ENCODE results near the gene DISC1. TPM values are rescaled to one million over a fixed set of nuclear protein-coding genes. Genes with fewer than 3 reads are reported as not detected.

DISC1 gene
- polyA plus RNA-seq, 1 donor from 2014 or later: 0.84 TPM

DNA sequence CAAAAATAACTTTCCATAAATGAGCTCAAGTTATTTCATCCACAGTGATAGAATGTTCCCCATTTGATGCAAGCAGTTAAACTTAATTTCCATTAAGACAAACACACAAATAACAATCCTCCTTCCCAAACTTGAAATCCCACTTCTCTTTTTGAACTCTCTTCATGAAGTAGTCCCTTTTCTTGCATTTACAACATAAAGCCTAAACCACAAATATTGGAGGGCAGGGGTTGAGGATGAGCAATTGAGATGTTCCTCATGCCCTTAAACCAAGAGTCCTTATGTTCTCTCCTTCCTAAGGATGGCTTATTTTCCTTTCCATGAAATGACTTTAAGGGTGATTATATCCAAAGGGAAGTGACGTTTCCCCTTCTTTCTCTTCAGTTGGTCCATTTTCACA, 228.8 kb downstream of the DISC1 start:
- no peaks in the 10 kb centered on the region for H4K20me1 ChIP-seq (ENCODE audit: insufficient read depth)
- H3K9me2 ChIP-seq (ENCODE audit: insufficient read depth, low read length): no peaks in the 10 kb centered on the region
- H3K36me3 ChIP-seq (ENCODE audit: insufficient read depth, low read length): no peaks in the 10 kb centered on the region
- no peak overlapping the region for H3K9ac ChIP-seq (ENCODE audit: low read length)
- no peaks in the 10 kb centered on the region for H3K27me3 ChIP-seq (ENCODE audit: insufficient read depth, low read depth, low read length)
- no peaks in the 10 kb centered on the region for H3F3A ChIP-seq (ENCODE audit: insufficient read depth, low read length, poor library complexity, severe bottlenecking)
- H3K4me3 ChIP-seq (ENCODE audit: low read length): no peak overlapping the region
- H3K4me2 ChIP-seq (ENCODE audit: low read length): no peak overlapping the region
- no peak overlapping the region for H3K27ac ChIP-seq (ENCODE audit: low read length)
- no peak overlapping the region for H2AFZ ChIP-seq (ENCODE audit: low read depth, low read length)
- H3K79me2 ChIP-seq (replicated peaks; ENCODE audit: insufficient read depth, low read length): no peaks in the 10 kb centered on the region
- TF ChIP-seq RAD21 (conservative IDR thresholded peaks at IDR 0.05): no peak
- no peak for TF ChIP-seq EZH2 (IDR thresholded peaks at IDR 0.05; ENCODE audit: borderline replicate concordance, insufficient read depth, low read length, poor library complexity, severe bottlenecking)
- TF ChIP-seq TAF1 (IDR thresholded peaks at IDR 0.05; ENCODE audit: low read depth): no peak
- no peak for TF ChIP-seq REST (IDR thresholded peaks at IDR 0.05; ENCODE audit: borderline replicate concordance)
- no peak for TF ChIP-seq CTCF (IDR thresholded peaks at IDR 0.05; ENCODE audit: poor library complexity, severe bottlenecking)
- TF ChIP-seq SMC3 (conservative IDR thresholded peaks at IDR 0.05; ENCODE audit: poor library complexity): no peak
- TF ChIP-seq MXI1 (conservative IDR thresholded peaks at IDR 0.05; ENCODE audit: poor library complexity, severe bottlenecking): no peak
- no peak for TF ChIP-seq EP300 (conservative IDR thresholded peaks at IDR 0.05; ENCODE audit: poor library complexity, severe bottlenecking)
- no peak for TF ChIP-seq POLR2AphosphoS5 (IDR thresholded peaks at IDR 0.05)
- no peaks in the 10 kb centered on the region for H3K9me3 ChIP-seq (ENCODE audit: low read length)

GRCh38 chr1:231855926-231856325, 229.3 kb downstream of the DISC1 start:
- H3K9ac ChIP-seq (ENCODE audit: low read length): no peak overlapping the region
- H3K4me3 ChIP-seq (ENCODE audit: low read length): no peak overlapping the region
- no peaks in the 10 kb centered on the region for H3K36me3 ChIP-seq (ENCODE audit: insufficient read depth, low read length)
- no peaks in the 10 kb centered on the region for H3K79me2 ChIP-seq (replicated peaks; ENCODE audit: insufficient read depth, low read length)
- no peaks in the 10 kb centered on the region for H4K20me1 ChIP-seq (ENCODE audit: insufficient read depth)
- no peaks in the 10 kb centered on the region for H3K9me2 ChIP-seq (ENCODE audit: insufficient read depth, low read length)
- no peak for TF ChIP-seq TAF1 (IDR thresholded peaks at IDR 0.05; ENCODE audit: low read depth)
- no peak for TF ChIP-seq RAD21 (conservative IDR thresholded peaks at IDR 0.05)
- no peak for TF ChIP-seq EZH2 (IDR thresholded peaks at IDR 0.05; ENCODE audit: borderline replicate concordance, insufficient read depth, low read length, poor library complexity, severe bottlenecking)
- TF ChIP-seq POLR2AphosphoS5 (IDR thresholded peaks at IDR 0.05): no peak
- no peak for TF ChIP-seq REST (IDR thresholded peaks at IDR 0.05; ENCODE audit: borderline replicate concordance)
- no peak for TF ChIP-seq CTCF (IDR thresholded peaks at IDR 0.05; ENCODE audit: poor library complexity, severe bottlenecking)
- TF ChIP-seq EP300 (conservative IDR thresholded peaks at IDR 0.05; ENCODE audit: poor library complexity, severe bottlenecking): no peak
- TF ChIP-seq MXI1 (conservative IDR thresholded peaks at IDR 0.05; ENCODE audit: poor library complexity, severe bottlenecking): no peak
- no peak for TF ChIP-seq SMC3 (conservative IDR thresholded peaks at IDR 0.05; ENCODE audit: poor library complexity)
- H3K9me3 ChIP-seq (ENCODE audit: low read length): no peaks in the 10 kb centered on the region
- no peak overlapping the region for H3K4me2 ChIP-seq (ENCODE audit: low read length)
- no peak overlapping the region for H2AFZ ChIP-seq (ENCODE audit: low read depth, low read length)
- H3K27ac ChIP-seq (ENCODE audit: low read length): no peak overlapping the region
- no peaks in the 10 kb centered on the region for H3F3A ChIP-seq (ENCODE audit: insufficient read depth, low read length, poor library complexity, severe bottlenecking)
- no peaks in the 10 kb centered on the region for H3K27me3 ChIP-seq (ENCODE audit: insufficient read depth, low read depth, low read length)

Measured in neural cell (in vitro differentiated cells).